GM12878 (cell line): Measurements from ENCODE around the gene CTNNA2. TPM values are rescaled to one million over a fixed set of nuclear protein-coding genes. Genes with fewer than 3 reads are reported as not detected.

Experiments
- ATAC-seq: fragments of 200-7000 bp; cut with Tn5 transposase; 3 replicates; pipeline ENCODE4 v1.9.1; 2020; ENCODE audit warnings: mild to moderate bottlenecking, moderate library complexity
- BruUV-seq: library from RNA; stranded (reverse); fragments of 400-500 nt; replicated peaks from 2 replicates; lab custom pipeline; 2021; lab: Mats Ljungman, UMichigan
- CTCF ChIA-PET: fragments of 300-600 bp; sonication (Branson Sonifier 250); formaldehyde crosslinking; extraction: SDS; loops from one replicate; lab custom pipeline; 2021; ENCODE audit warnings: inconsistent platforms; lab: Yijun Ruan, JAX
- POLR2A ChIA-PET: fragments of 350-600 bp; formaldehyde crosslinking; extraction: SDS; loops from one replicate; lab custom pipeline; 2021; ENCODE audit warnings: inconsistent platforms; lab: Charles Lee
- RAD21 ChIA-PET: fragments of 300-600 bp; sonication (Branson Sonifier 250); formaldehyde crosslinking; loops from one replicate; lab custom pipeline; 2023; ENCODE audit warnings: antibody characterized with exemption; ENCODE audit not compliant: unreplicated experiment; lab: Charles Lee
- SMC1A ChIA-PET: fragments of 300-600 bp; sonication (Branson Sonifier 250); formaldehyde crosslinking; loops from one replicate; lab custom pipeline; 2023; ENCODE audit not compliant: unreplicated experiment, uncharacterized antibody; lab: Charles Lee
- DNase-seq: peaks from one replicate; pipeline ENCODE4 v3.0.0-alpha.2; 2011; ENCODE audit warnings: low read depth, low spot score
- FAIRE-seq: peaks from 3 replicates; lab custom pipeline; 2011; peaks lifted over from hg19 to GRCh38; lab: Jason Lieb, UNC
- H2AFZ ChIP-seq: 2 replicates; pipeline ENCODE4 v1.6.0; 2011; ENCODE audit warnings: low read depth, low read length, control low read depth; ENCODE audit not compliant: control insufficient read depth
- H3K27ac ChIP-seq: 2 replicates; pipeline ENCODE4 v1.5.1; 2011; ENCODE audit warnings: control low read depth; ENCODE audit not compliant: control insufficient read depth, insufficient read depth
- H3K27me3 ChIP-seq, 2 experiments: replicated peaks in 1 of 2; 2 replicates each; pipeline versions ENCODE4 v1.6.0 to v1.6.1; 2011; ENCODE audit warnings: low read length in 1 of 2; ENCODE audit not compliant: control insufficient read depth in 2 of 2, insufficient read depth in 2 of 2
- H3K36me3 ChIP-seq, 2 experiments: 2 replicates each; pipeline ENCODE4 v1.5.1; 2011; ENCODE audit warnings: low read length in 1 of 2; ENCODE audit not compliant: control insufficient read depth in 2 of 2, insufficient read depth in 2 of 2
- H3K4me1 ChIP-seq: 2 replicates; pipeline ENCODE4 v1.6.1; 2011; ENCODE audit warnings: mild to moderate bottlenecking, low read length, moderate library complexity, mixed read lengths; ENCODE audit not compliant: control insufficient read depth, insufficient read depth
- H3K4me2 ChIP-seq: 2 replicates; pipeline ENCODE4 v1.6.0; 2011; ENCODE audit warnings: control low read depth; ENCODE audit not compliant: control insufficient read depth, insufficient read depth
- H3K4me3 ChIP-seq: fragments of 200-600 bp; sonication (generic); 2 replicates; pipeline ENCODE4 v1.5.1; 2016
- H3K79me2 ChIP-seq: 2 replicates; pipeline ENCODE4 v1.6.0; 2011; ENCODE audit warnings: low read length; ENCODE audit not compliant: control insufficient read depth, insufficient read depth
- H3K9ac ChIP-seq: 2 replicates; pipeline ENCODE4 v1.8.0; 2011; ENCODE audit warnings: low read length, control low read depth, mixed read lengths; ENCODE audit not compliant: control insufficient read depth, insufficient read depth
- H3K9me3 ChIP-seq: replicated peaks from 3 replicates; pipeline ENCODE4 v1.5.1; 2011; ENCODE audit warnings: mild to moderate bottlenecking, low read length; ENCODE audit not compliant: control insufficient read depth, insufficient read depth
- H4K20me1 ChIP-seq: 2 replicates; pipeline ENCODE4 v1.6.0; 2011; ENCODE audit not compliant: control insufficient read depth, insufficient read depth
- ASH2L ChIP-seq: fragments of 300-600, 200-600 bp; sonication (generic); IDR thresholded peaks from 2 replicates; pipeline ENCODE4 v1.6.1; 2017; ENCODE audit warnings: low read depth, mild to moderate bottlenecking, borderline replicate concordance
- CREB1 ChIP-seq: IDR thresholded peaks from 2 replicates; pipeline ENCODE4 v1.6.1; 2012; ENCODE audit warnings: low read depth, mild to moderate bottlenecking, inconsistent platforms
- NR2C1 ChIP-seq: fragments of 450-650 bp; IDR thresholded peaks from 2 replicates; pipeline ENCODE4 v1.6.1; 2017; ENCODE audit warnings: antibody characterized with exemption, mild to moderate bottlenecking, moderate library complexity
- NR2C2 ChIP-seq: IDR thresholded peaks from 2 replicates; pipeline ENCODE4 v1.6.1; 2011; ENCODE audit warnings: borderline replicate concordance, low read depth; ENCODE audit not compliant: control insufficient read depth, insufficient read length
- PBX3 ChIP-seq: IDR thresholded peaks from 2 replicates; pipeline ENCODE4 v1.6.1; 2011; ENCODE audit warnings: mild to moderate bottlenecking, low read depth, low read length, moderate library complexity; ENCODE audit not compliant: insufficient replicate concordance
- RELA ChIP-seq: fragments of 450-650 bp; IDR thresholded peaks from 2 replicates; pipeline ENCODE4 v1.8.0; 2014; ENCODE audit warnings: borderline replicate concordance; ENCODE audit not compliant: partially characterized antibody
- REST ChIP-seq: IDR thresholded peaks from 2 replicates; pipeline ENCODE4 v1.6.1; 2012; ENCODE audit warnings: mild to moderate bottlenecking, low read depth, low read length
- WGBS: methylation state at CpG from one replicate; pipeline ENCODE4 v1.1.6; 2016; ENCODE audit warnings: low lambda C conversion rate; ENCODE audit not compliant: insufficient replicate concordance, insufficient coverage; ENCODE audit errors: missing lambda C conversion rate; 5-methylcytosine and 5-hydroxymethylcytosine counted together
- in situ Hi-C: fragments of 300-500 bp; cut with MboI; formaldehyde crosslinking; loops from 9 replicates; pipeline ENCODE4 v1.14.3; 2018; ENCODE audit warnings: mixed read lengths
- intact Hi-C: fragments of 100-400 bp; cut with micrococcal nuclease; formaldehyde crosslinking; loops from one replicate; pipeline ENCODE4 v1.14.2; 2022; ENCODE audit not compliant: unreplicated experiment
- polyA plus RNA-seq, 11 experiments: library from polyadenylated mRNA; depleted of rRNA in 4 of 11; unstranded in 6 of 11; stranded (reverse) in 5 of 11; fragments of >200 nt; fragmentation: Nextera tagmentation in 4 of 11; fragmentation: Illumina TruSeq in 1 of 11; extraction: Ambion mirVana in 4 of 11; extraction: Trizol in 1 of 11; gene quantifications; 1 replicate in 1 of 11; 2 replicates in 10 of 11; pipeline versions ENCODE4 v1.2.1 to v1.2.3, GENCODE V29; 2011 to 2016; ENCODE audit warnings: inconsistent platforms in 2 of 11, missing spikeins in 2 of 11, low read depth in 1 of 11
- total RNA-seq, 4 experiments: library from RNA; depleted of rRNA in 3 of 4; stranded (reverse); fragments of >200 nt in 3 of 4; fragmentation: Illumina TruSeq in 1 of 4; extraction: Trizol in 1 of 4; gene quantifications; 2 replicates each; pipeline versions ENCODE4 v1.2.1 to v1.2.3, GENCODE V29; 2013 to 2021

Gene CTNNA2
- total and polyA plus RNA-seq, 10 of the 15 experiments (the other 5 are each of a cell fraction or from before 2014, with no cell fraction given) = 2.4 to 36.2 (median 6.6) TPM

GRCh38 chr2:80429251-80429650, 916.4 kb downstream of the CTNNA2 start:
- SMC1A ChIA-PET = interaction anchor here (1.0 to 1.8 kb wide), 15 partner anchors 9 to 102 kb away, joined by 3 to 9 read pairs (median 4); no protein-coding TSS in a partner anchor
- no peak overlapping the region for H3K9ac ChIP-seq
- CTCF ChIA-PET = interaction anchor here (0.6 to 1.9 kb wide), 7 partner anchors 18 to 105 kb away, joined by 3 to 5 read pairs (median 3); no protein-coding TSS in a partner anchor
- H3K79me2 ChIP-seq = no peaks in the 10 kb centered on the region
- no peak for TF ChIP-seq RELA
- no peak for TF ChIP-seq NR2C2
- no peak for TF ChIP-seq CREB1
- no peak for TF ChIP-seq NR2C1
- TF ChIP-seq PBX3 = no peak
- TF ChIP-seq REST = no peak
- no peak for TF ChIP-seq ASH2L
- no TSS peak for BruUV-seq
- H3K27ac ChIP-seq = no peak overlapping the region
- no peaks in the 10 kb centered on the region for H3K4me1 ChIP-seq
- no peaks in the 10 kb centered on the region; the same call in 2 of the 3 replicates for H3K9me3 ChIP-seq
- DNase-seq (no peak), FAIRE-seq (no peak), ATAC-seq (no peak)
- H2AFZ ChIP-seq = no peak overlapping the region
- no peak overlapping the region for H3K4me3 ChIP-seq
- WGBS = 34% methylated on average over 2 of the region's 2 CpGs
- POLR2A ChIA-PET = no interaction called here
- RAD21 ChIA-PET = interaction anchor here (1.4 to 2.4 kb wide), 4 partner anchors 35 to 102 kb away, joined by 3 to 12 read pairs (median 4); no protein-coding TSS in a partner anchor
- H3K36me3 ChIP-seq = no peaks in the 10 kb centered on the region
- H4K20me1 ChIP-seq = no peaks in the 10 kb centered on the region
- no peak overlapping the region for H3K4me2 ChIP-seq
- intact Hi-C loops (no loop called here), in situ Hi-C loops (no loop called here)
- H3K27me3 ChIP-seq = no peaks in the 10 kb centered on the region
